Astrocyte of the spinal cord (primary cell): ENCODE measurements around the gene MAGI2.
"Not testable (repeated sequence)": the region's sequence is repeated elsewhere in the genome, so short reads cannot be mapped to it uniquely, and the experiment has no call there.

ENCODE experiments used
- DNase-seq: peaks from one replicate; pipeline ENCODE4 v3.0.0; 2011; ENCODE audit warnings: low read depth, low spot score
- H3K4me3 ChIP-seq: 2 replicates; pipeline ENCODE4 v1.5.1; 2011; ENCODE audit warnings: low read depth, mild to moderate bottlenecking, low read length, moderate library complexity
- CTCF ChIP-seq: IDR thresholded peaks from 2 replicates; pipeline ENCODE4 v1.5.1; 2012; ENCODE audit warnings: low read depth, mild to moderate bottlenecking, low read length, inconsistent platforms
- in situ Hi-C: cut with HindIII; loops from 2 replicates; pipeline ENCODE4 v1.10.0; 2017; ENCODE audit warnings: low sequenced_read_pairs

The MAGI2 gene

DNA sequence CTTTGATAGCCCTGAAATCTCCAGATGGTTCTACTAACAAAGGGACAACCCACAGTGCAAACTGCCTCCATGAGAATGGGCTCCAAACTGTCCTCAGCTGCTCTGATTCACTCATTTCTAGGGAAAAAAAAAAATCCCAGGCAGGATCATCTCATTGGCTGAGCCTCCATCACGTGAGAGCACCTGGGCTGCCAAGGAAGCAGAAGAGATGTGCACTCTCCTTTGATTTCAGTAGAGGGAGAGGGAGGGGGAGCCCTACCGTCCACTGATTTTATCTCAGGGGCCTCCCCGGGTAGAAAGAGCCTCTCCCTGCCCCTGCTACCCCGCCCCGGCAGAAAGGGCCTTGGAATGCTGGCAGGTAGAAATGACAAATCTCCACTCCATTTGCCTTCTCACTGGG, 929.5 kb downstream of the MAGI2 start:
- DNase-seq = no peak
- in situ Hi-C loops = no loop called here
- TF ChIP-seq CTCF = no peak
- no peak overlapping the region for H3K4me3 ChIP-seq

DNA sequence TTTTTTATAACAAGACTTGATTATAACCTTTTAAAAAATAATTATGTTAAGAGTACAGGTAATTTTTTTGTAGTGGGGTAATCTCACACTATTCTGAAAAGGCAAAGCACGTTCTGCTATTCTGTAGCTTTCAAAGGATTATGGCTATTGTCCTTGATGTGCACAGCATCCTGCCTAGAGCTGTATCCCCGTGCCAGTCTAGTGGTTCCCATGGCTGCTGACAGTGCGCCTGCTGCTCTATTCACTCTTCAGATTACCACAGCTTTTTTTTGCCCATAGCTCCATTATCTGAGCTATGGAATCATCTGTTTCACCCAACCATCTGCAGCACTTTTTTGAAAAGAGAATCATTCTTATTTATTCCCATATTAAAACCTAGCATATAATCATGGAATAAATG, 931.5 kb downstream of the MAGI2 start:
- H3K4me3 ChIP-seq = no peak overlapping the region
- TF ChIP-seq CTCF = no peak
- DNase-seq = no peak
- in situ Hi-C loops = no loop called here

- no peak overlapping the region for H3K4me3 ChIP-seq
- DNase-seq = no peak
- TF ChIP-seq CTCF = no peak
- in situ Hi-C loops = no loop called here
These were observed 937.0 kb downstream of the MAGI2 start for GRCh38 chr7:78516450-78516849.

DNA sequence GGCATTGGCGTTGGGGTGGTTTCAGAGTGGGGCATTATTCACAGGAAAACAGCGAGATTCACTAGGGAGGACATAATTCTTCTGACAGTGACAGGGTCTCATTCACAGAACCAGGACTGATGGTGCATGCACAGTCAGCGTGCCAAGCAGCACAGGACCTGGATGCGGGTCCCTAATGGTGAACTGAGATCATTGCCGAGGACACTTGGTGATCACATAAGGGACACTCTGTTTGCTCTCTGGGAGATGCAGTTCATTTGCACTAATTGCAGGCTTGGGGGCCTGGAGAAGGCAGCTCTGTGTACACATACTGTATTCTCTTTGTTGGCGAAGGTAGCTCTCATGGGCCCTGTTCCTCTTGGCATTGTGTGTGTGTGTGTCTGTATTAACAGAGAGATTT, 938.8 kb downstream of the MAGI2 start:
- no peak for DNase-seq
- TF ChIP-seq CTCF = no peak
- in situ Hi-C loops = no loop called here

GRCh38 chr7:78510580-78511188, 942.8 kb downstream of the MAGI2 start:
- H3K4me3 ChIP-seq = no peak overlapping the region
- DNase-seq = peak; percentile 51
- TF ChIP-seq CTCF = peak; percentile 83
- in situ Hi-C loops = no loop called here

More for the DNA sequence above, 938.8 kb downstream of the MAGI2 start:
- H3K4me3 ChIP-seq = no peak overlapping the region

DNA sequence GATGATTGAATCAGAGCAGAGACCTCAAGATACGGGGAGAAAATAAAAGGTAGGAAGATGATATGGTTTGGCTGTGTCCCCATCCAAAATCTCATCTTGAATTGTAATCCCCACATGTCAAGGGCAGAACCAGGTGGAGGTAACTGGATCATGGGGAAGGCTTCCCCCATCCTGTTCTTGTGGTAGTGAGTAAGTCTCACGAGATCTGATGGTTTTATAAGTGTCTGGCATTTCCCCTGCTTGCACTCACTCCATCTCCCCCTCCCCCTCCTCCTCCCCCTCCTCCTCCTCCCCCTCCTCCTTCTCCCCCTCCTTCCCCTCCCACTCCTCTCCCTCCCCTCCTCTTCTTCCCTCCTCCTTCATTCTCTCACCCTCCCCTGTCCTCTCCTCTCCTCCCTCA, 950.2 kb downstream of the MAGI2 start:
- in situ Hi-C loops, H3K4me3 ChIP-seq, DNase-seq: not testable (repeated sequence)

- TF ChIP-seq CTCF = no peak
- no peak overlapping the region for H3K4me3 ChIP-seq
- in situ Hi-C loops = no loop called here
- DNase-seq = no peak
These were observed 952.4 kb downstream of the MAGI2 start for GRCh38 chr7:78501064-78501463.
